K562 (cell line): ENCODE data around the gene SREBF1. TPM values are rescaled to one million over a fixed set of nuclear protein-coding genes. Genes with fewer than 3 reads are reported as not detected.

Experiments
- CHCHD3 ChIP-seq: fragments of 250-450 bp; sonication (Bioruptor Pico); IDR thresholded peaks from 2 replicates; pipeline ENCODE4 v2.1.2; 2022; ENCODE audit warnings: mild to moderate bottlenecking
- EP400 ChIP-seq: fragments of 450-650 bp; IDR thresholded peaks from 2 replicates; pipeline ENCODE4 v1.6.1; 2017; ENCODE audit warnings: antibody characterized with exemption, mild to moderate bottlenecking, moderate library complexity
- ETS2 ChIP-seq: IDR thresholded peaks from 2 replicates; pipeline ENCODE4 v1.6.1; 2016; ENCODE audit warnings: borderline replicate concordance, missing genetic modification characterization, mild to moderate bottlenecking, moderate library complexity, missing compliant biosample characterization; ENCODE audit not compliant: poor library complexity, severe bottlenecking
- FOSL1 ChIP-seq: fragments of 200-800 bp; sonication (Bioruptor generic); conservative IDR thresholded peaks from 2 replicates; pipeline ENCODE4 v1.6.1; 2016; ENCODE audit warnings: missing genetic modification characterization, missing compliant biosample characterization
- GTF2A2 ChIP-seq: IDR thresholded peaks from 2 replicates; pipeline ENCODE4 v1.6.1; 2016; ENCODE audit warnings: mild to moderate bottlenecking, missing genetic modification characterization, missing compliant biosample characterization
- GTF2E2 ChIP-seq: fragments of 200-800 bp; sonication (Bioruptor generic); IDR thresholded peaks from 2 replicates; pipeline ENCODE4 v1.6.1; 2016; ENCODE audit warnings: missing genetic modification characterization, missing compliant biosample characterization
- GTF2F1 ChIP-seq: IDR thresholded peaks from 2 replicates; pipeline ENCODE4 v1.6.1; 2011; ENCODE audit warnings: low read depth, low read length, improper control_type of control experiment
- IRF9 ChIP-seq: fragments of 450-650 bp; IDR thresholded peaks from 2 replicates; pipeline ENCODE4 v1.6.1; 2016; ENCODE audit warnings: missing biosample characterization, missing genetic modification characterization
- MNT ChIP-seq, 2 experiments: fragments of 450-650 bp; conservative IDR thresholded peaks; 2 replicates each; pipeline ENCODE4 v1.6.1; 2017; ENCODE audit warnings: mild to moderate bottlenecking in 2 of 2, moderate library complexity in 2 of 2
- NONO ChIP-seq, 2 experiments: fragments of 200-400 bp in 1 of 2; fragments of 450-650 bp in 1 of 2; formaldehyde crosslinking in 1 of 2; IDR thresholded peaks; 2 replicates each; pipeline ENCODE4 v1.6.1; 2017; ENCODE audit warnings: low read depth in 2 of 2, mild to moderate bottlenecking in 2 of 2, moderate library complexity in 2 of 2, low read length in 1 of 2
- PHF8 ChIP-seq: fragments of 200-600 bp; sonication (generic); IDR thresholded peaks from 2 replicates; pipeline ENCODE4 v1.6.1; 2012; ENCODE audit warnings: mixed run types, mild to moderate bottlenecking, inconsistent platforms, low read length, moderate library complexity, borderline replicate concordance
- PML ChIP-seq: IDR thresholded peaks from 2 replicates; pipeline ENCODE4 v1.6.1; 2012; ENCODE audit warnings: low read length, inconsistent platforms
- SIN3B ChIP-seq: fragments of 450-650 bp; IDR thresholded peaks from 2 replicates; pipeline ENCODE4 v1.6.1; 2017; ENCODE audit warnings: low read depth, mild to moderate bottlenecking, moderate library complexity
- TGIF2 ChIP-seq: sonication (generic); formaldehyde crosslinking; IDR thresholded peaks from 2 replicates; pipeline ENCODE4 v1.8.1; 2022; ENCODE audit warnings: mild to moderate bottlenecking, missing genetic modification reagents, moderate library complexity
- ZBTB1 ChIP-seq: sonication (generic); formaldehyde crosslinking; IDR thresholded peaks from 2 replicates; pipeline ENCODE4 v1.8.1; 2023; ENCODE audit warnings: missing genetic modification reagents, low read depth, mild to moderate bottlenecking, borderline replicate concordance
- ZNF431 ChIP-seq: sonication (generic); formaldehyde crosslinking; IDR thresholded peaks from 2 replicates; pipeline ENCODE4 v1.8.0; 2022; ENCODE audit warnings: mild to moderate bottlenecking, missing genetic modification reagents
- ZNF589 ChIP-seq: fragments of 200-800 bp; sonication (Bioruptor generic); IDR thresholded peaks from 2 replicates; pipeline ENCODE4 v1.6.1; 2016; ENCODE audit warnings: low read depth, missing genetic modification characterization, missing compliant biosample characterization
- polyA plus RNA-seq, 8 experiments: library from polyadenylated mRNA; depleted of rRNA in 4 of 8; stranded (reverse) in 5 of 8; unstranded in 3 of 8; fragments of >200 nt; fragmentation: Nextera tagmentation in 2 of 8; fragmentation: Illumina TruSeq in 1 of 8; extraction: Ambion mirVana in 2 of 8; extraction: Trizol in 1 of 8; gene quantifications; 2 replicates each; pipeline versions ENCODE4 v1.2.1 to v1.2.3, GENCODE V29; 2011 to 2014; ENCODE audit warnings: inconsistent platforms in 1 of 8, missing spikeins in 1 of 8
- total RNA-seq, 7 experiments: library from RNA; depleted of rRNA in 6 of 7; stranded (reverse); fragments of >200 nt in 6 of 7; fragmentation: Illumina TruSeq in 2 of 7; extraction: Trizol in 2 of 7; gene quantifications; 2 replicates each; pipeline versions ENCODE4 v1.2.1 to v1.2.3, GENCODE V29; 2011 to 2021; ENCODE audit warnings: low replicate concordance in 1 of 7
- TF ChIP-seq, protein P1 (sequence below): fragments of 450-650 bp; IDR thresholded peaks from one replicate; pipeline ENCODE4 v1.6.1; 2018; ENCODE audit warnings: mild to moderate bottlenecking, moderate library complexity; ENCODE audit not compliant: partially characterized antibody
- TF ChIP-seq, protein P2 (sequence below), 3 experiments: fragments of 200-800 bp in 1 of 3; fragments of 250-450 bp in 1 of 3; fragments of 450-650 bp in 1 of 3; sonication (Bioruptor Pico) in 1 of 3; sonication (Bioruptor generic) in 1 of 3; formaldehyde crosslinking in 1 of 3; IDR thresholded peaks; 2 replicates each; pipeline versions ENCODE4 v1.6.1 to v1.8.0; 2016 to 2022; ENCODE audit warnings: mild to moderate bottlenecking in 2 of 3, missing genetic modification characterization in 2 of 3, missing compliant biosample characterization in 1 of 3, moderate library complexity in 1 of 3

SREBF1 gene
- total and polyA plus RNA-seq, 9 of the 15 experiments (the other 6 are each of a cell fraction or from before 2014, with no cell fraction given) = 1.6 to 169 (median 69.4) TPM

DNA sequence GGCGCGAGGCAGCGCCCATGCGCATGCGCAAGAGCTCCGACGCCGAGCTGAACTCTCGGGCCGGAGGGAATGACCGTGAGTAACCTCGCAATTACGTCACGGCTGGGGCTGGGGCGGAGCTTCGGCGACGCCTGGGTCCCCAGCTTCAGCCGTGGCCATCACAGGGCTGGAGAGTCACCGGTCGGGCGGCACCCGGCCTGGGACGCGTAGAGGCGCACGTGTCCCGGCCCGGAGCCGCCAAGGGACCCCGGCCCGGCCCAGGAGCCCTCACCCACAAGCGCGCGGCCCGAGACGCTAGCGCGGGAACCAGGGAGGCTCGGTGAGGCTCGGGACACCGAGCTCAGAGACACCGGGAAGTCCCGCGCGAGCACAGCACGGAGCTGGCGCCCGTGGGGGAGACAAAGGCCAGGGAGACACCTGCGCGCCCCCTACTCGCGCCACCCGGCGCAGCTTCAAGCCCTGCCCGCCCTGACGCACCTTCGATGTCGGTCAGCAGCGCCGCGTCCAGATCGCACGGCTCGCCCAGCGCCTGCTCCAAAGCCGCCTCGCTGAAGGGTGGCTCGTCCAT, 452 bp downstream of the SREBF1 start (continued):
- TF ChIP-seq NONO (IDR thresholded peaks at IDR 0.05; ENCODE audit: low read depth in 2 of 2, low read length in 1 of 2) (peak; percentile 58 to 80; a peak in 3 of 4 replicates), ZBTB1 (CRISPR knock-in tag) (0 out of 2 replicates have a peak, but pooled peaks have one; percentile 20), EP400 (peak; percentile 88), FOSL1 (tag) (peak; percentile 9; the same call in 1 of the 2 replicates), CHCHD3 (0 out of 2 replicates have a peak, but pooled peaks have one; percentile 38), GTF2E2 (tag) (peak; percentile 80; the same call in 1 of the 2 replicates), GTF2F1 (peak; percentile 88; the same call in 1 of the 2 replicates), PHF8 (peak; percentile 66; the same call in 1 of the 2 replicates), ZNF431 (peak; percentile 60), MNT (conservative IDR thresholded peaks at IDR 0.05) (peak; percentile 79 to 90), ZNF589 (peak; percentile 26; the same call in 1 of the 2 replicates), SIN3B (no peak), ETS2 (tag) (no peak), GTF2A2 (tag) (no peak), PML (0 out of 2 replicates have a peak, but pooled peaks have one; percentile 21), IRF9 (tag) (no peak), TGIF2 (CRISPR knock-in tag) (0 out of 2 replicates have a peak, but pooled peaks have one; percentile 84)
- TF ChIP-seq, protein P1, sequence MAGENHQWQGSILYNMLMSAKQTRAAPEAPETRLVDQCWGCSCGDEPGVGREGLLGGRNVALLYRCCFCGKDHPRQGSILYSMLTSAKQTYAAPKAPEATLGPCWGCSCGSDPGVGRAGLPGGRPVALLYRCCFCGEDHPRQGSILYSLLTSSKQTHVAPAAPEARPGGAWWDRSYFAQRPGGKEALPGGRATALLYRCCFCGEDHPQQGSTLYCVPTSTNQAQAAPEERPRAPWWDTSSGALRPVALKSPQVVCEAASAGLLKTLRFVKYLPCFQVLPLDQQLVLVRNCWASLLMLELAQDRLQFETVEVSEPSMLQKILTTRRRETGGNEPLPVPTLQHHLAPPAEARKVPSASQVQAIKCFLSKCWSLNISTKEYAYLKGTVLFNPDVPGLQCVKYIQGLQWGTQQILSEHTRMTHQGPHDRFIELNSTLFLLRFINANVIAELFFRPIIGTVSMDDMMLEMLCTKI = no peak
- TF ChIP-seq, protein P2, sequence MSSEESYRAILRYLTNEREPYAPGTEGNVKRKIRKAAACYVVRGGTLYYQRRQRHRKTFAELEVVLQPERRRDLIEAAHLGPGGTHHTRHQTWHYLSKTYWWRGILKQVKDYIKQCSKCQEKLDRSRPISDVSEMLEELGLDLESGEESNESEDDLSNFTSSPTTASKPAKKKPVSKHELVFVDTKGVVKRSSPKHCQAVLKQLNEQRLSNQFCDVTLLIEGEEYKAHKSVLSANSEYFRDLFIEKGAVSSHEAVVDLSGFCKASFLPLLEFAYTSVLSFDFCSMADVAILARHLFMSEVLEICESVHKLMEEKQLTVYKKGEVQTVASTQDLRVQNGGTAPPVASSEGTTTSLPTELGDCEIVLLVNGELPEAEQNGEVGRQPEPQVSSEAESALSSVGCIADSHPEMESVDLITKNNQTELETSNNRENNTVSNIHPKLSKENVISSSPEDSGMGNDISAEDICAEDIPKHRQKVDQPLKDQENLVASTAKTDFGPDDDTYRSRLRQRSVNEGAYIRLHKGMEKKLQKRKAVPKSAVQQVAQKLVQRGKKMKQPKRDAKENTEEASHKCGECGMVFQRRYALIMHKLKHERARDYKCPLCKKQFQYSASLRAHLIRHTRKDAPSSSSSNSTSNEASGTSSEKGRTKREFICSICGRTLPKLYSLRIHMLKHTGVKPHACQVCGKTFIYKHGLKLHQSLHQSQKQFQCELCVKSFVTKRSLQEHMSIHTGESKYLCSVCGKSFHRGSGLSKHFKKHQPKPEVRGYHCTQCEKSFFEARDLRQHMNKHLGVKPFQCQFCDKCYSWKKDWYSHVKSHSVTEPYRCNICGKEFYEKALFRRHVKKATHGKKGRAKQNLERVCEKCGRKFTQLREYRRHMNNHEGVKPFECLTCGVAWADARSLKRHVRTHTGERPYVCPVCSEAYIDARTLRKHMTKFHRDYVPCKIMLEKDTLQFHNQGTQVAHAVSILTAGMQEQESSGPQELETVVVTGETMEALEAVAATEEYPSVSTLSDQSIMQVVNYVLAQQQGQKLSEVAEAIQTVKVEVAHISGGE (CRISPR knock-in tag; IDR thresholded peaks at IDR 0.05) = 0 out of 6 replicates have a peak, but pooled peaks of 1 of the 3 experiments have one; percentile 24
